Eye (tissue), 1 donor: ENCODE results near the gene SPTBN1.

Experiments used
- DNase-seq: peaks from one replicate; pipeline ENCODE4 v3.0.0-alpha.2; 2015

Gene SPTBN1

DNA sequence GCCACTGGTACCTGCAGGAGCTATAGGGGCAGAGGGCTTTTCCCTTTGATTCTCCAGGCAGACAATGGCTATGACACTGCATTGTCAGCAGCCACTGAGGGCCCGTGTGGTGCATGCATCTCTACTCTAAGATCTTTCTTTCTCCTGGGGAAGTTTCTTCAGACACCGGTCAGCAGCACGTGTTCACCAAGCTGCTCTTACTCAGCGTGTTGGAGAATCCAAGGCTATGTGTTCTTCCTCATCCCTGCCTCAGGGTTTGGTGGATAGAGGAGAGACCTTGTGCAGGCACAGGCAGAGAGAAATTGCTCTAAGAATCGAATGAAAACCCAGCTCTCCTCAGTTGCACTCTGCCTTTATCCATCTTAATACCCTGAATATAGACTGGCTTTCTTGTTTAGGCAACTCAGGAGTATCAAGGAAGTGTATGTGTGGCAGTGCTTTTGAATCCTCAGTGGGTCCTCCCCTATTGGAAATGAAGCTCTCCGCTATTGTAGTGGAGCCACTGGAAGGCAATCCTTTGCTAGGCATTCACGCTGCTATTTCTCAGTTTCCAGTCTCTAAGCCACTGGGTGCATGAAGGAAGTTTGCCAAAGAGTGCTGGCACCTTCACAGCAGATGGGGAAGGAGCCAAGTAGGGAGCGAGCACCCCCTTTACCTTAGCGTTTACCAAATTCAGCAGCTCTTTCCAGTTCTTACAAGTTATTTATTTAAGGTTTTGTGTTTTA, 180.4 kb downstream of the SPTBN1 start:
- DNase-seq = no peak

DNA sequence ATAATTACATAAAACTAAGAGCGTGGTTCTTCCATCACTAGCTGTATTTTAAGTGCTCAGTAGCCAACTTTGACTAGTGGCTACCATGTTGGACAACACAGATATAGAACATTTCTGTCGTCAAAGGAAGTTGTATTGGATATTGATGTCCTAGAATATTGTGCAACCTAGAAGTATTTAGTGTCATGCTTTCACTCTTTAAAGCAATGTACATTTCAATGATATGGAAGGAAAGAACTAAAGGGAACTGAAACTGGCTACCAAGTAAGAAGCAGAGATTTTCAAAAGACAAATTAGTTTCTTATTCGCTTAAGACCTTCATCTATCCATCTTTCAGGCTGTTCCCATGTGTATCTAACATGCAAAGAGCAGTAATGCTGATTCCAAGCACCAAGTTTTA, 182.0 kb downstream of the SPTBN1 start:
- no peak for DNase-seq

DNA sequence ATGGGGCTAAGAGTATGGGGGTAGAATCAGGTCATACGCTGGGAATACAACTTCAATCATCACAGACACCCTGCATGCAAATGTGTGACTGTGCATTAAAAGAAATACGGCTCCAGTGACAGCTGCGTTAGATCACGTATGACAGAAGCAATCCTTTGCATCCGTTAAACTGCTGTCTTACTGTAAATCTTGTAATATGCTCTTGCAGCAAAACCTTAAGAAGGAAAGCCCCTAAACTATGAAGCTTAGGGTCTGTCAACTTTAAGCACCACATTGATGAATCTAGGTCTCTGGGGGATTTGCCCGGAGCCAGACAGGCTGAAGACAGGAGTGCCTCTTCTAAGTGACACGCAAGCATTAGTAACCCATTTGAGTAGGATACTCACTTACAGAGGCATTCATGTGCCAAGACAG, 182.7 kb downstream of the SPTBN1 start:
- peak; percentile 38 for DNase-seq

DNA sequence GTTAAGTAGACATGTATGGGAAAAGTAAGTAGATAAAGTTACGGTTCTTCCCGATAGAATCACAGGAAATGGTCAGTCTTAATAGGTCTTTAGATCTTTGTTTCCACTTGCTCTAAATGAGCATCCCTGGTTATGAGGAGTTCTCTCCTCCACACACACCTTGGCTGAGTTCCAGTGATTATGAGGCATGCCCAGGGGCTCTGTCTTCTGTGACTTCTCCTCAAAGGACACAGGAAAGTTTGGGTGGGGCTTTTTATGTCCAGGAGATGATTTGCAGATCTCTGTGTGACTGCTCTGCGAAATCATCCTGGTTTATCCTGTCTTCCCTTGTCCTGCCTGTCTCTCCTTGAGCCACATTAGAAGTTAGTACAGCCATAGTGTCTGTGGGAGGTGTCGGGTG, 183.5 kb downstream of the SPTBN1 start:
- no peak for DNase-seq

DNA sequence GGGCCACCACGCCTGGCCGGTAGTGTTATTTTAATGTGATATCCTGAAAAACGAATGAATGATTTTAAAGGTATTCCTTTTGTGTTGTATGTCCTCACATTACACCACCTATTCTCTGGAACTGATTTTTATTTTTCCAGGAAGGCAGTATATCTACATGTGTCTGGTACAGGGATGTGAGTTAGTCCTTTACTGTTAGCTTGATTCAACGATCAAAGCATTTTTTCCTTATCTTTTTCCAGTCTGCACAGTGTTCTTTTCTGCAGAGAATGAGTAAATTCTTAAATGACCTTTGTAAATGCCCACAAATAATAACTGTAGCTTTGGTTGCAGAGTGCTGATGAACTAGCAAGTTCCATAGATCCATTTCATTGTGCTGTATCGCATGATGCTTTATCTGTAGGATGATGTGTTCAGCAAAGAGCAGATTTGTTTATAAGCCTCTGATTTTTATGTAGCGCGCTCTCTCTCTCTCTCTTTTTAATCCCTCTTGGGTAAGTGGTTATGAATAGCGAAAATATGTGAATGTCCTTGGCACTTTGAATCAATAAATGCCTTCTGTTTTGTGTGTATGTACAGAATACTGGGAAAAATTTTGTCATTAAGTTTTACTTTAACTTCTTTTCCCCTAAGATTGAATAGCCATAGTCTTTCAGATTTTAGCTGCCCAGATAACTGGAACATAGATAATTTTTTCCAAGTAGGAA, 184.9 kb downstream of the SPTBN1 start:
- no peak for DNase-seq

DNA sequence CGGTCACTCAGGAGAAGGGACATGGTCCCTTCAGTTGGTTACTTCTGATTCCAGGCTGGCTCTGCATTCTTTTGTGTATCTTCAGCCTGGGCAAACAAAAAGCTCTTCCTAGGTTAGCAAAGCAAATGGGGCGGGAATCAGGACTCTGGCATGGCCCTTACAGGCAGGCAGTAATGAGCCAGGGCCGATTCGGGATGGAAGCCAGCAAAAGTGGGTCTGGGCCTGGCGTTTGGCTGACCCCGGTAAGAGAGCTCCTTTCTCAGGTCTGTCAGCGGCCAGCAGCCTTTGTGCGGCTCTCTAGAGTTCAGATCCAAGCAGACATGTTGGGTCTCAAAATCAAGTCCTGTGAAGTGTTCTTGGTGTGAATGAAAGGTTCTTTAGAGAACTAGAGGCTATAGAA, 185.9 kb downstream of the SPTBN1 start:
- no peak for DNase-seq

DNA sequence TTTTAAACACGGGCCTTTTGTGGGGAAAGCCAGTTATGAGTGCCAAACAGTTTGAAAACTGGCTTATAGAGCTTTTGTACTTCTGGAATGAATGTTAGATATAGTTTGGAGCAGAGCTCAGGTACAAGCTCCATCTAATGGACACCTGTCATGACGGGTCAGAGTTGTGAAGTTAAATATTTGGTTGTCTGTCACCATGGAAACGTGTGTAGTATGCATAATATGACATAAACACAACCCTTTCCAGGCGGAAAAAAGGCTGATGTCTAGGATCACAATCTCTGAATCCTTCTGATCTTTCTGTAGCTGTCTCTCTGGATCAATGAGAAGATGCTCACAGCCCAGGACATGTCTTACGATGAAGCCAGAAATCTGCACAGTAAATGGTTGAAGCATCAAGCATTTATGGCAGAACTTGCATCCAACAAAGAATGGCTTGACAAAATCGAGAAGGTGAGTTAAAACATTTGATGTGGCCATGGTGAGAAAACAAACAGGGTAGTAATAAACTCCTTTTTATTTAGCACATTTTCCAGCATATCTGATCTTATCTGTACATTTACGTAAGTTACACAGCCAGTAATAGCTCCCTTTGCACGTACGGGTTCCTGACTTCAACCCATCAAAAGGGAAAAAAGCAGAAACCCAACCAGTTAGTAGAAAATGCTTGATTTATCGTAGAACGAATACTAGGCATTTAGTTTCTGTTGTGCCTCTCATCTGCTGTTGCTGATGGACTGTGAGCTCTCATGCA, 186.7 kb downstream of the SPTBN1 start:
- DNase-seq = no peak

DNA sequence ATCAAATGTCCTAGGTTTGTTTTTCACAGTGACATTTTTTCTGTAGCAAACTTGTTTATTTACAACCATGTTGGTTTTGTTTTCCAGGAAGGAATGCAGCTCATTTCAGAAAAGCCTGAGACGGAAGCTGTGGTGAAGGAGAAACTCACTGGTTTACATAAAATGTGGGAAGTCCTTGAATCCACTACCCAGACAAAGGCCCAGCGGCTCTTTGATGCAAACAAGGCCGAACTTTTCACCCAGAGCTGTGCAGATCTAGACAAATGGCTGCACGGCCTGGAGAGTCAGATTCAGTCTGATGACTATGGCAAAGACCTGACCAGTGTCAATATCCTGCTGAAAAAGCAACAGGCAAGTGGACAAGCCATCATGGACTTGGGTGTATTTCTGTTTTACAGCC, 188.1 kb downstream of the SPTBN1 start:
- DNase-seq = no peak

DNA sequence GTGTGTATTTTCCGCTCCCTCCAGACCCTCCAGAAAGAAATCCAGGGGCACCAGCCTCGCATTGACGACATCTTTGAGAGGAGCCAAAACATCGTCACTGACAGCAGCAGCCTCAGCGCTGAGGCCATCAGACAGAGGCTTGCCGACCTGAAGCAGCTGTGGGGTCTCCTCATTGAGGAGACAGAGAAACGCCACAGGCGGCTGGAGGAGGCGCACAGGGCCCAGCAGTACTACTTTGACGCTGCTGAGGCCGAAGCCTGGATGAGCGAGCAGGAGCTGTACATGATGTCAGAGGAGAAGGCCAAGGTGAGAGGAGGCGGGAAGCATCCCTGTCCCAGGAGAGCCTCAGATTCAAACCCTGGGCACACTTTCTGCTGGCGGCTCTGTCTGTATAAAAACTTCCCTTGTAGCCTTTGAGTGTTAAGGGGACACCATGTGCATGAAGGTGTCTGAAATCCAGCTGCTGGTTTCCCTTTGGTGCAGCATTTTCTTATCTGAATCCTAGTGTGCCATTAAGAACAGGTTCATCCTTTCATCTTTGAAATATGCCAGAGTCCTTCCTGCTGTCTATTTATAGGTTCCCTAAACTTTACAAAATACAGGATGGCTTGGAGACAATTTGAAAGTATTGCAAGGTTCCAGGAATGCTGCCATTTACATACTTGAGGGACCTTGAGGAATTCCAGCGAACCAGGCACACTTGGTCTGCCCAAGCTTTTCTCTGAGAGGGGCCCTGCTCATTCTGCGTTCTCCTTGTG, 190.2 kb downstream of the SPTBN1 start:
- no peak for DNase-seq

DNA sequence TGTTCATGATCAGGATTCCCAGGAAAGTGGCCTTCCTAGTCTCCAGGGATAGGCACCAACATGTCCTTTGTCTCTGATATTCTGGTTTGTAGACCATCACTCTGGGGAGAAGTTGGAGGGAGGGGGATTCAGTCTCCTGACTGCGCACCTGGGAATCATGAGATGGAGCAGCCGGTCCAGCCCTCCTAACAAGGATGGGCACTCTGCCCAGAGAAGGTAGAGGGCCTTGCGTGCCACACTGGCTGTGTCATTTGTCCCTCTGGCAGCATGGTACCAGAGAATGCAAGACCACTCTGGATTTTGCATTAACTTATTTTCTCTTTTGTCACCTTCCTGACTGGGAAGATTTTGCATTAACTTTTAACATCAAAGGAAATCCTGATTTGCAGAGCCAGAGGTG, 192.1 kb downstream of the SPTBN1 start:
- no peak for DNase-seq

DNA sequence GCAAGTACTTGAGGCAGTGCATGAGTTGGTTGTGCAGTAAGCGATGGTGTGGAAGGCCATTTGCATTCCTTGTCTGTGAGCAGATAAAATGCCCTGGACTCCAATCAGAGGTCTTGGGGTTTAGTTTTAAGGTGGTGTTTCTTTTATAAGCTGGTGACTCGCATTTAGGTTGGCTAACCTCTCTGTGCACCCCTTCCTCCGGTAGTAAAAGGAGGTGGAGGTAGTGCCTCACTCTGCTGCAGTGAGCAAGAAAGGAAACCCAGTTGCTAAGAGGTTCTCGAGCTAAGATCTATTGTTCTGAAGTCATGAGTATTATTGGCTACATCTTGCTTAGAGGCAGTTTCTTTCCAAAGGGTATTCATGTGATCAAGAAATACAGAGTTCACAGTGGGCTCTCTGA, 193.1 kb downstream of the SPTBN1 start:
- no peak for DNase-seq

DNA sequence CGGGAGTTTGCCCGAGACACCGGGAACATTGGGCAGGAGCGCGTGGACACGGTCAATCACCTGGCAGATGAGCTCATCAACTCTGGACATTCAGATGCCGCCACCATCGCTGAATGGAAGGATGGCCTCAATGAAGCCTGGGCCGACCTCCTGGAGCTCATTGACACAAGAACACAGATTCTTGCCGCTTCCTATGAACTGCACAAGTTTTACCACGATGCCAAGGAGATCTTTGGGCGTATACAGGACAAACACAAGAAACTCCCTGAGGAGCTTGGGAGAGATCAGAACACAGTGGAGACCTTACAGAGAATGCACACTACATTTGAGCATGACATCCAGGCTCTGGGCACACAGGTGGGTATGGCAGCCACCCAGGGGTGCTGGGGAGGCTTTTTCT, 193.5 kb downstream of the SPTBN1 start:
- no peak for DNase-seq

DNA sequence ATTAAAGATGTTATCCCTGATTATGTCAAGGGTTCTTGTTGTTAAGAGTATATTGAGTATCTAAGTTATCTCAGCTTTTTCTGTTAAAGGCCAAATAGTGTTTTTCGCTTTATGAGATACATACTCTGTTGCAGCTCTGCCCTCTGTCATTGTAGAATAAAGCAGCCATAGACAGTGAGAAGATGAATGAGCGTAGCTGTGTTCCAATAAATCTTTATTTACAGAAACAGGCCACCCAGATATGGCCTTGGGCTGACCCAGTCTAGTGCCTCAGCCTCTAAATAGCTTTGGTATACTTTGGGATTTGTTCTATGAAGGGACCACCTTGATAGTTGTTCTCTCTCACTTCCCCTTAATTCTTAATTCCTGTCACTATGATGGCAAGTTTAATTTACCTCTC, 194.5 kb downstream of the SPTBN1 start:
- DNase-seq = no peak

DNA sequence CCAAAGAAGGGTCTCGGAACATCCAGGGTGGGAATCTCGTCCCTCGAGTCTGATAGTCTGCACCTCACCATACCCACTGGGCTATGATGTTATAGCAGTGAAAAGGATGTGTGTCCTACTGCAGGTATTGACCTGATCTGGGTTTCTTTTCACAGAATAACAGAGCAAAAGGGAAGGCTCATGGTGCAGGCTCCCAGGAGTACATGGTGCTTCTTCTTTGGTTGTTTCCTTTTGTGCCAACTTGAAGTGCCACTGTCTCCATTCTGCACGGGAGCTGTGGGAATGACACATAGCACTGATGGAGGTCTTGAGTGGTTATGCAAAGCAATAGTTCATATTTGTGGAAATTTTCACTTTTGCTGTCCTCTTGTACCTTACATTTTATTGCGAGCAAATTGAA, 195.2 kb downstream of the SPTBN1 start:
- DNase-seq = no peak

DNA sequence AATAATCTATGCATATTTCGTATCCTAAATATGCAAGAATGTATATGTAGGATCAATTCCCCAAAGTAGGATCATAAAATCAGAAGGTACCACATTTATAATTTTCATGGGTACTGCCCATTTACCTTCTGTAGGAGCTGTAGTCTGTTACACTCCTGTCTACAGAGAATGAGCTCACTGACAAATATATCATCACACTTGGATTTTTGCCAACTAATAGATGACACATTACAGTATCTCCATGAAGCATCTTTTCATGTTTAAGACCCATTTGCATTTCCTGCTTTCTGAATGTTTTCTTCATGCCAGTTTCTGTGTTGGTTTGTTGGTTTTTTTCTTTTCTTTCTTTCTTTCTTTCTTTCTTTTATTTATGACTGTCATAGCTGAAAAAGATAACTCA, 196.4 kb downstream of the SPTBN1 start:
- DNase-seq = no peak

DNA sequence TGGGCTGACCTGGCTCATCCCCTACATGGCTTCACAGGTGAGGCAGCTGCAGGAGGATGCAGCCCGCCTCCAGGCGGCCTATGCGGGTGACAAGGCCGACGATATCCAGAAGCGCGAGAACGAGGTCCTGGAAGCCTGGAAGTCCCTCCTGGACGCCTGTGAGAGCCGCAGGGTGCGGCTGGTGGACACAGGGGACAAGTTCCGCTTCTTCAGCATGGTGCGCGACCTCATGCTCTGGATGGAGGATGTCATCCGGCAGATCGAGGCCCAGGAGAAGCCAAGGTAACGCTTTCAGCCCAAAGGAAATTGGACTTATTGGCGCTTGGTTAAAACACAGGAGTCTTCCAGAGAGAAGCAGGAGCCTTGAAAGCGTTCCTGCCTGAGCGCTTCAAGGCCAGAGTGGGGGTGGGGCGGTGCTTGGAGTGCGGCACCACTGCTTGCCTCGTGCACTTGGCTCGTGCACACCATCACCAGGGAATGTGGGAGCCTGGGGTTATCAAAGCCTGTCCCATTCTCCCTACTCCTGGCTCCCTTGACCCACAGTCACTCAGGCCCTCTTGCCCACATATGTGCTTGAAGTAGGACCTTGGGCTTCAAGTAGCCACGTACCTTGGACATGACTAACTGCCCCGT, 197.6 kb downstream of the SPTBN1 start:
- no peak for DNase-seq

DNA sequence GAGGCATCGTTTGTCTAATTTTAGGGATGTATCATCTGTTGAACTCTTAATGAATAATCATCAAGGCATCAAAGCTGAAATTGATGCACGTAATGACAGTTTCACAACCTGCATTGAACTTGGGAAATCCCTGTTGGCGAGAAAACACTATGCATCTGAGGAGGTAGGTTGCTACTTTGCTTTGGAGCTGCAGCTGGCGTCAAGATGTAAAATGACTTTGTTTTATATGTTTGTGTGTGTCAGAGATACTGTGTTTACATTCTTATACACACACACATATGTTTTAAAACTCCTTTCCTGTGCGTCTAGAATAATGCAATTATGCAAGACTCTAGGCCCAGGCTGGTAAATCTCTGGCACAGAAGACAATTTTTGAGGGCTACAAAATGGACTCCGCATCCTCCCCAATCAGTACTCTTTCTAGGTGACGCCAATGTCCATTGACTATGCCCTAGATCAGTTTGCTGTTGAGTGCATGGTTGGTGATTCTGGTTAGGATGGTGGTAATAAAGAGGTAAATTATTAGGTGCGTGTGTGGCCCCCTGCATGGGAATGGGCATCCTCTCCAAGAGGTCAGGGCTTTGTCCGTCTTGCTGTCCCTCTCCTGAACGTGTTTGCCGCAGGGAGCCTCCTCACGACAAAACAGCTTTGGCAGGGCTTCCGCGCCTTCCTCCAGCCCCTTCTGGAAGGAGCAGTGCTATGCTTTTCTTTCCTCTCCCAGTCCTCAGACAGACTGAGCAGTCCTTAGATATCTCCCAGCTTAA, 199.1 kb downstream of the SPTBN1 start:
- DNase-seq = no peak

DNA sequence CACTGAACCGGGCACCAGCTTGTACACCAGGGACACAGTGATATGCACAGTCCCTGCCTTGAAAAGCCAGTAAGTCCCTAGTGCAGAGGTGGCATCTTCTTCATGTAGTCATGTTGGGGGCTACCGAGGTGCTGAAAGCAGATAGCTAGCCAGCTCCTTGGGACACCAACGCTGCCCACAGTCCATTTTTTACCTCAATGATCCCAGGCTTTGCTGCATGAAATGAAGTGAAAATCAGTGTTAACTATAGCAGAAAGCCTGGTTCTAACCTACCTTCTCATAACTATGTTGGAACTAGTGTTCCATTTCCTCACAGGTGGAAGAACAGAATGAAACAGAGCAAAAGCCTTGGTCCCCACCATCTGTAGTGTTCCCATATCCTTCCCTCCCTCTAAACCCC, 200.7 kb downstream of the SPTBN1 start:
- DNase-seq = no peak

DNA sequence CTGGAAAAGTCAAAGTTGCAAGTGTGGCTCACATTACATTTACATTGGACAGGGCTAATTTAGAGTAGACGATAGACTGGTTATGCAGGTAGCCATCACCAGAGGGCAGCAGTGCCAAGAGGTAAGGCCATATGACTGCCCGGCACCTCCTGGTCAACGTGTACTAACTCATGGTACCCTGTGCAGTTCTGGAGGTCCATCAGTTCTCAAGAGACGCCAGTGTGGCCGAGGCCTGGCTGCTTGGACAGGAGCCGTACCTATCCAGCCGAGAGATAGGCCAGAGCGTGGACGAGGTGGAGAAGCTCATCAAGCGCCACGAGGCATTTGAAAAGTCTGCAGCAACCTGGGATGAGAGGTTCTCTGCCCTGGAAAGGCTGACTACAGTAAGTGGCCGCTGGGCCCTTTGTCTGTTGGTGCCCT, 201.5 kb downstream of the SPTBN1 start:
- DNase-seq = peak; percentile 70

DNA sequence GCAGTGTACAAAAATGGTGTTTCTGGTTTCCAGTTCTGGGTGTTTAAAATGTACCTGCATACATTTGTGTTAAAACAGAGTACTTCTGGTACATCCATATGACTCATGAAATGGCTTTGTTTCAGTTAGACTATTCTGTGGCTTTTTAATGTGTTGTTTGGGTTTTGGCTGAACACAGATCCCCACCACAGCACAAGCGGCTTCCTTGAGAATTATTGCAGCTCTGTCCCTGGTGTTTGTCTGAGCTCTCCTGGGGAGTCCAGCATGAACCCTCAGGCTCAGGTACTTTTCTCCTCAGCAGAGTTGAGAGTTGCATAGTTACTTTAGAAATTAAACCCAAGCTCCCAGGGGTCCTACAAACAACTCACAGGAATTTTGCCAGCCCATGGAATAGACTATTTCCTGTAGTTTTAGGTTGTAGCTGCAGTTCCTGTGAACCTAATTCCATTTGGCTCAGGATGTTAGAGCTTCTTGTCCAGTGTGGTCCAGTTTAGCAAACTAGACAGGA, 202.5 kb downstream of the SPTBN1 start:
- DNase-seq = no peak

DNA sequence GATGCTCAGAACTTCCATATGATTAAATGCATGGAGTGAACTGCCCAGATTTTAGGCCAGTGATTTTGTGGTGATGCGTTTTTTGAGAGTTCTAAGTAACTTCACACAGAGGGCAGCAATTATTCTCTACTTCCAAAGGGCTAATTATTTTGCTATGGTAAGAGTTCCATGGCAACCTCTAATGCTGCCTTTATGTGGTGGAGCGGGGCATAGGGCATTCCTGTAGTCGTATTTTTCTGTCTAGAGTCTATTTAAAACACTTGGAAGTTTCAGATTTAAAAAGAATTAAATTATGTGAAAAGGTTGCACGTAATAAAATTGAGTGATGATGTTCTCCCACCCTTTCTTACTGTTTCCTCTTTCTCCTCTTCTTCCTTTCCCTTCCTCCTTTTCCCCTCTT, 203.4 kb downstream of the SPTBN1 start:
- DNase-seq = no peak

DNA sequence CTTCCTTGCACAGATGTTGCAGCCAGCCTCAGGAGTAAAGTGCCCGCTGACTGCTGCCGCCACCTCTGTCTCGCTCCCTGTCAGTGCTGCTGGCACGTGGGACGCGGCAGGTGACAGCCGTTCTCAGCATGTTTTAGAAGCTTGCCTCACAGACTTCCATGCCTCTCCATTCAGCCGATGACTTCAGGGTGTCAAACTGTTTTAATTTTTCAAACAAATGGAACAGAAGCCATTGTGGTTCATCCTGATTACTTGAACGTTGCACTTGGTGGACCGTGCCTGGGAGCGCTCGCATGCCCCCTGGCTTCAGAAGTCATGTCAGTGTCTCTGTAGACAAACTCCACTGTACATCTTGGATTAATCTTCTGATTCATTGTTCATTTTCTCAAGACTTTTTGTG, 204.6 kb downstream of the SPTBN1 start:
- DNase-seq = no peak
